NCI-H510A (cell line): ENCODE results near the gene MOAP1.
"Not testable (repeated sequence)": the region's sequence is repeated elsewhere in the genome, so short reads cannot be mapped to it uniquely, and the experiment has no call there.

Experiments
- DNase-seq: peaks from one replicate; lab custom pipeline; 2025; lab: John Stamatoyannopoulos, UW

Gene MOAP1

DNA sequence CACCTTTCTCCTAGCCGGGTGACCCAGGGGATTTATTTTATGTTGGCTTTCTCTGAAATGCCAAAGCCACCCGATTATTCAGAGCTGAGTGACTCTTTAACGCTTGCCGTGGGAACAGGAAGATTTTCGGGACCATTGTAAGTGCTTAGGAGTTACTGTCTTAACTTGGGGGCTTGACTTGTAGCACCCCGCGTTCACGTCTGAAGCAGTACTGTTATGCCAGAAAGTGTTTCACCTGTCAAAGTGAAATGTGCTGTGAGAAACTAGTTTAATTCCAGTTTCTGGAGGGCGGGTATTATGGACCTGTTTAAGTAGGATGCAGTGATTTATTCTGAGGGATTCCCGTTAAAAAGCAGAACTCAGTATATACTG lies 638 bp upstream of the MOAP1 start:
- no peak for DNase-seq

DNA sequence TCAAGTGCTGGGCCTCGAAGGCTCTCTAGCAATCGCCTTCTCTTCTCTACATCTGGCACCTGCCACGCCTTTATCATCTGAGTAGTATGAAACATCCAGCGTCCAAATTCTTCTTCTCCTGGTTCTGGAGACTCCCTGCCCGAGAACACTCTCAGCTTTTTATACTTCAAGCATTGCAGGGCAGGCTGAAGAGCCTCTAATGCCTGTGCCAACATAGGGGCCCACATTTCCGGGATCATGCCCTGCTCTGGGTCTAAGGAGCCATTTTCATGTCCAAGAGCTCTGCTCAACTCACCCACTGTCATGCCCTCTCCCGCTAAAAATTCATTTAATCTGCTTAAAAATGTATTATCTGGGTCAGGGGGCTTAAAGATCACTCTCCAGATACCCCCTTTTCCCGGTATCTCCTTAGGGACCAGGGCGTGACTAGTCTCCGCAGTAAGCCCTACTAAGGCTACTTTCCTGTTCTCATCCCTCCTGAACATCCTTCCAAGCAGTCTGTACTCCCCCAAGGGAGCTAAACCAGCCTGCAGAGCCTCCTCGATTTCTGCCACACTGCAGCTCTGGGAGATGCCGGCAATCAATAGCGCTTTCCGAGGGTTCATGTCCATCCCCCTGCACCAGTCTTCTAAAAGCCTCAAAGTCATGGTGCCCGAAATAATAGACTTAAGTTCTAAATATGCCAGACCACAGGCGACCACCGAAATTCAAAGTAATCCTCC lies 940 bp downstream of the MOAP1 start:
- DNase-seq = no peak

DNA sequence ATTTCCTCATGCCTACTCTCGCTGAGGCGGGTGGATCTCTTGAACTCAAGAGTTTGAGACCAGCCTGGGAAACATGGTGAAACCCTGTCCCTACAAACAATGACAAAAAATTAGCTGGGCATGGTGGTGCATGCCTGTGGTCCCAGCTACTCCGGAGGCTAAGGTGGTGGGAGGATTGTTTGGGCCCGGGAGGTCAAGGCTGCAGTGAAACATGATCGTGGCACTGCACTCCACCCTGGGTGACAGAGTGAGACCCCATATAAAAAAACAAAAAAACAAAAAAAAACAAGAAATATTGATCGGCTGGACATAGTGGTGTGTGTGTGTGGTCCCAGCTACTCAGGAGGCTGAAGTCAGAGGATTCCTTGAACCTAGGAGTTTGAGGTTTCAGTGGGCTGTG lies 9.2 kb downstream of the MOAP1 start:
- no peak for DNase-seq

DNA sequence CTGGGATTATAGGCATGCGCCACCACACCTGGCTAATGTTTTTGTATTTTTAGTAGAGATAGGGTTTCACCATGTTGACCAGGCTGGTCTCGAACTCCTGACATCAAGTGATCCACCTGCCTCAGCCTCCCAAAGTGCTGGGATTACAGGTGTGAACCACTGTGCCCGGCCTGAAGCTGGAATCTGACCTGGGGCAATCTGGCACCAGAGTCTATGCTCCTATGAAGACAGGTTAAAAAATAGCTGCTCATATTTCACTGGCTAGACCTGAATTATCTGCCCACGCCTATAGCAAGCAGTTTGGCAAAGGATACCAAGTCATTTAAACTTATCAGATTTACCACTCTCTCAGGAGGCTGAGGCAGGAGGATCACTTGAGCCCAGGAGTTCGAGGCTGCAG lies 10.0 kb downstream of the MOAP1 start:
- not testable (repeated sequence) for DNase-seq

- DNase-seq = no peak
Measured at GRCh38 chr14:93173943-93174395, 10.7 kb downstream of the MOAP1 start.

GRCh38 chr14:93171376-93171775 lies 13.3 kb downstream of the MOAP1 start:
- no peak for DNase-seq

DNA sequence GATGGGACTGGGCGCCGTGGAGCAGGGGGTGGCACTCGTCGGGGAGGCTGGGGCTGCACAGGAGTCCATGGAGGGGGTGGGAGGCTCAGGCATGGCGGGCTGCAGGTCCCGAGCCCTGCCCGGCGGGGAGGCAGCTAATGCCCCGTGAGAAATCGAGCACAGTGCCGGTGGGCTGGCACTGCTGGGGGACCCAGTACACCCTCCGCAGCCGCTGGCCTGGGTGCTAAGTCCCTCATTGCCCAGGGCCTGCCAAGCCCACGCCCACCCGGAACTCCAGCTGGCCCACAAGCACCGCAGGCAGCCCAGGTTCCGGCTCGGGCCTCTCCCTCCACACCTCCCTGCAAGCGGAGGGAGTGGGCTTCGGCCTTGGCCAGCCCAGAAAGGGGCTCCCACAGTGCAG lies 14.6 kb downstream of the MOAP1 start:
- DNase-seq = not testable (repeated sequence)

DNA sequence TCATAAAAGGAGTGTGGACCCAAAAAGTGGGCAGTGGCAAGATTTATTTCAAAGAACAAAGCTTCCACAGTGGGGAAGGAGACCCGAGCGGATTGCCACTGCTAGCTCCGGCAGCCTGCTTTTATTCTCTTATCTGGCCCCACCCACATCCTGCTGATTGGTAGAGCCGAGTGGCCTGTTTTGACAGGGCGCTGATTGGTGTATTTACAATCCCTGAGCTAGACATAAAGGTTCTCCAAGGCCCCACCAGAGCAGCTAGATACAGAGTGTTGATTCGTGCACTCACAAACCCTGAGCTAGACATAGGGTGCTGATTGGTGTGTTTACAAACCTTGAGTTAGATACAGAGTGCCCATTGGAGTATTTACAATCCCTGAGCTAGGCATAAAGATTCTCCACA lies 15.1 kb downstream of the MOAP1 start:
- not testable (repeated sequence) for DNase-seq

DNA sequence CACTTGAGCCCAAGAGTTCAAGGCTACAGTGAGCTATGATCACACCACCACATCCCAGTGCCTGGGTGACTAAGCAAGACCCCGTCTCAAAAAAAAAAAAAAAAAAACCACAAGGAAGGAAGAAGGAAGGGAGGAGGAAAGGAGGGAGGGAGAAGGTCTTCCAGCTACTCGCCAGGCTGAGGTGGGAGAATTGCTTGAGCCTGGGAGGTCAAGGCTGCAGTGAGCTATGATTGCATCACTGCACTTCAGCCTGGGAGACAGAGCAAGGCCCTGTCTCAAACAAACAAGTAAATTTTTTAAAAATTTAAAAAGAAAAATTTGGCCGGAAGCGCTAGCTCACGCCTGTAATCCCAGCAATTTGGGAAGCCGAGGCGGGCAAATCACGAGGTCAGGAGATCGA lies 16.1 kb downstream of the MOAP1 start:
- not testable (repeated sequence) for DNase-seq

GRCh38 chr14:93165271-93166265 lies 19.1 kb downstream of the MOAP1 start:
- not testable (repeated sequence) for DNase-seq

DNA sequence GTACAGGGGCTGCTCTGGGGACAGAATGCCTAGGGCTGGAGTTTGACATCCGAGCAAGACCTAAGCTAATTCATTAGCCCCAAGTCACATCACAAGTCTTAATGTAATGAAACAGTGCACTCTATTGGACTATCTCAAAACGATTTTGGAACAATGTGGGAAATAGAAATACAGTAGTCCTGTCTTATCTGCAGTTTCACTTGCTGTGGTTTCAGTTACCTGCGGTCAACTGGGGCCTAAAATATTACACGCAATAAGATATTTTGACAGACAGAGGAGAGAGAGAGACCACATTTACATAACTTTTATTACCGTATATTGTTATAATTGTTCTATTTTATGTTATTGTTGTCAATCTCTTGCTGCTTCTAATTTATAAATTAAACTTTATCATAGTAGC lies 21.1 kb downstream of the MOAP1 start:
- no peak for DNase-seq

DNA sequence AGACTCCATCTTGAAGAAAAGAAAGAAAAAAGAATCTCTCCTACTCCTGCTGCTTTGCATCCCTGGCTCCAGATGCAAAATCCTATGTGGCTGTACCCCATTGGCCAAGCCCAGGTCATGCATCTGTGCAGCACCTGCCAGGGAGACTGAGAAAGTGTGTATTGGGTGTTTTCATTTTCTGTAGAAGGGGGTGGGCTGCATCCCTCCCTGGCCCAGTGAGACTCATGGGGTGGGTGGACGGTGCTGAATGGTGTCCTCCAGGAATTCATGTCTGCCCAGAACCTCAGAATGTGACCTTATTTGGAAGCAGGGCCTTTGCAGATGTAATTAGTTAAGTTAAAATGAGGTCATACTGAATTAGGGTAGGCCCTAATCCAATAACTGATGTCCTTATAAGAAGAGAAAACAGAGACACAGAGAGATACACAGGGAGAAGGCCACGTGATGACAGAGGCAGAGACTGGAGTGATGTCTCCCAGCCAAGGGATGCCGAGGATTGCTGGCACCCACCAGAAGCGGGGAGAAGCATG lies 23.2 kb downstream of the MOAP1 start:
- no peak for DNase-seq

- DNase-seq = no peak
Measured at GRCh38 chr14:93160353-93160801, 24.3 kb downstream of the MOAP1 start.

GRCh38 chr14:93159625-93160352 lies 24.9 kb downstream of the MOAP1 start:
- DNase-seq = not testable (repeated sequence)

- not testable (repeated sequence) for DNase-seq
Measured at GRCh38 chr14:93158349-93158748, 26.3 kb downstream of the MOAP1 start.

DNA sequence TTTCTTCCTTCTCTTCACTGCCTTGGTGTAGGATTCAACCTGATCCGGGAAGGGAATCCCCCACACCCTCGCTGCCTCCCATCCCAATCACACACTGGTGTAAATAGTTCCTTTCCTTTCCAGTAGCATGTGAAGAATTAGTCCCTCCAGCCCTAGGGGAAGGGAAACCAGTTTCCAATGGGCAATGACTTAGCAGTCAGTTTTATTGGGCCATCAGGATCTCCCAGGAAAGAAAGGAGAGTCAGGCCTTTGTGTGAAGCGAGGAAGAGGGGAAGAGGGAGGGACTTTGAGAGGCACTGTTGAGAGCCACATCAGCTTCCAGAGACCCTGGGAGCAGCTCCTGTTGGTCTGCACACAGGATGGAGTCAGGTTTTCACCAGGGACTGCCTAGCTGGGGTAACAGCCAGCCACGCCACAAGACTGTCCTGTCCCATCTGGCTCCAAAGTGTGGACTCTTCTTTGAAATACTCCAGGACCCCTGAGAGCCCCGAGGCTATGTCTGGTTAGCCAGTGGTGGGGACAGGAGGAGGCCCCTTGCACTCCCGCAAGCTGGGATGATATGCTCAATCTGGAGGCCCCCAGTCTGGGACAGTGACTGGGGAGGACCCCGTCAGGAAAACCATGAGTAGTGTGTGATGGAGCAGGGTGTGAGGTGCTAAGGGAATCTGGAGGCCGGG lies 27.9 kb downstream of the MOAP1 start:
- no peak for DNase-seq

DNA sequence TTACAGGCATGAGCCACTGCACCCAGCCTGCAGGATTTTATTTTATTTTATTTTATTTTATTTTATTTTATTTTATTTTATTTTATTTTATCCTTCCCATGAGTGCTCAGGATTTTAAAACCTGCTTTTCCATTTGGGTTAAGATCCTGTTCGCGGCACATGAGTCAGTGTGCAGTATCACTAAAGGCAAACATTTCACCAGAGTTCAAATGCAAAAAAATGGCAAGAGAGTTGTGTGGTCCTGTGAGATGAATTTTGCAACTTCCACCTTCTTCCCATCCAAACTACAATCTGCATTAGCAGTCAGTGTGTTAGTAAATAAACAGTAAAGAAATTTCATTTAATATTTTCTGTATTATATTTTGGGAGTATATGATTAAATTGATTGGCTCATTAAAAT lies 29.0 kb downstream of the MOAP1 start:
- no peak for DNase-seq

- DNase-seq = no peak
Measured at GRCh38 chr14:93153121-93153520, 31.6 kb downstream of the MOAP1 start.

GRCh38 chr14:93150227-93151208 lies 34.2 kb downstream of the MOAP1 start:
- DNase-seq = no peak

GRCh38 chr14:93148979-93149378 lies 35.7 kb downstream of the MOAP1 start:
- DNase-seq = no peak
